Cardiac muscle cell (in vitro differentiated cells and primary cell): Measurements from ENCODE around the gene GPA33. TPM values are rescaled to one million over a fixed set of nuclear protein-coding genes. Genes with fewer than 3 reads are reported as not detected.

Source experiments
- DNase-seq, 2 donors: peaks; one replicate each; pipeline versions ENCODE4 v3.0.0 to v3.0.0-alpha.2; 2010 to 2017; ENCODE audit warnings: low read depth in 1 of 2, low spot score in 1 of 2
- H3K27ac ChIP-seq: fragments of 200-600 bp; sonication (generic); 2 replicates; pipeline ENCODE4 v1.5.1; 2016
- H3K27me3 ChIP-seq: fragments of 200-600 bp; sonication (generic); 2 replicates; pipeline ENCODE4 v1.6.0; 2016; ENCODE audit warnings: control low read depth
- H3K36me3 ChIP-seq: fragments of 200-600 bp; sonication (generic); 2 replicates; pipeline ENCODE4 v1.5.1; 2016; ENCODE audit warnings: control low read depth
- H3K4me1 ChIP-seq: fragments of 200-600 bp; sonication (generic); 2 replicates; pipeline ENCODE4 v1.8.1; 2017; ENCODE audit warnings: low read depth, mild to moderate bottlenecking, mixed run types
- H3K4me3 ChIP-seq: fragments of 200-600 bp; sonication (generic); 2 replicates; pipeline ENCODE4 v1.5.1; 2016; ENCODE audit warnings: mild to moderate bottlenecking
- H3K9me3 ChIP-seq: fragments of 200-600 bp; sonication (generic); 2 replicates; pipeline ENCODE4 v1.5.1; 2017; ENCODE audit warnings: low read depth, mild to moderate bottlenecking, control low read depth
- CTCF ChIP-seq: IDR thresholded peaks from 2 replicates; pipeline ENCODE4 v1.5.1; 2012; ENCODE audit warnings: low read depth, mild to moderate bottlenecking, low read length
- polyA plus RNA-seq: library from polyadenylated mRNA; unstranded; fragments of >200 nt; fragmentation: Nextera tagmentation; extraction: Ambion mirVana; gene quantifications from 2 replicates; pipeline ENCODE4 v1.2.1, GENCODE V29; 2016
- total RNA-seq: library from RNA; depleted of rRNA; stranded (reverse); fragments of >200 nt; gene quantifications from 2 replicates; pipeline ENCODE4 v1.2.3, GENCODE V29; 2016

Gene GPA33
- total and polyA plus RNA-seq, 2 experiments from 2014 or later, result 0.35 to 0.69 TPM

- no peak for DNase-seq
- no peaks in the 10 kb centered on the region for H3K9me3 ChIP-seq
- TF ChIP-seq CTCF, result no peak
- H3K4me3 ChIP-seq, result no peak overlapping the region
- peaks cover 22% of the 10 kb centered on the region for H3K36me3 ChIP-seq
- H3K27ac ChIP-seq, result no peak overlapping the region
- H3K27me3 ChIP-seq, result no peaks in the 10 kb centered on the region
- peaks cover 5% of the 10 kb centered on the region for H3K4me1 ChIP-seq
Observed at GRCh38 chr1:167127661-167128060, 37.5 kb upstream of the GPA33 start.

- no peak overlapping the region for H3K27ac ChIP-seq
- H3K4me3 ChIP-seq, result no peak overlapping the region
- no peak for DNase-seq
- no peaks in the 10 kb centered on the region for H3K9me3 ChIP-seq
- H3K4me1 ChIP-seq, result peaks cover 5% of the 10 kb centered on the region
- peaks cover 23% of the 10 kb centered on the region for H3K36me3 ChIP-seq
- no peak for TF ChIP-seq CTCF
- no peaks in the 10 kb centered on the region for H3K27me3 ChIP-seq
Observed at GRCh38 chr1:167127236-167127635, 37.1 kb upstream of the GPA33 start.

GRCh38 chr1:167126811-167127210 lies 36.6 kb upstream of the GPA33 start:
- Histone ChIP-seq H3K27me3 (no peaks in the 10 kb centered on the region), H3K9me3 (no peaks in the 10 kb centered on the region), H3K27ac (no peak overlapping the region), H3K36me3 (peaks cover 23% of the 10 kb centered on the region), H3K4me1 (peaks cover 5% of the 10 kb centered on the region), H3K4me3 (no peak overlapping the region)
- no peak for TF ChIP-seq CTCF
- no peak for DNase-seq

- no peak for TF ChIP-seq CTCF
- Histone ChIP-seq H3K36me3 (peaks cover 23% of the 10 kb centered on the region), H3K4me3 (no peak overlapping the region), H3K9me3 (no peaks in the 10 kb centered on the region), H3K4me1 (peaks cover 5% of the 10 kb centered on the region), H3K27ac (no peak overlapping the region), H3K27me3 (no peaks in the 10 kb centered on the region)
- no peak for DNase-seq
Observed at GRCh38 chr1:167126317-167126716, 36.1 kb upstream of the GPA33 start.

GRCh38 chr1:167122568-167122967 lies 32.4 kb upstream of the GPA33 start:
- Histone ChIP-seq H3K4me3 (no peak overlapping the region), H3K36me3 (peaks cover 40% of the 10 kb centered on the region), H3K27me3 (no peaks in the 10 kb centered on the region), H3K9me3 (no peaks in the 10 kb centered on the region), H3K4me1 (no peaks in the 10 kb centered on the region), H3K27ac (no peak overlapping the region)
- DNase-seq, result no peak
- no peak for TF ChIP-seq CTCF

GRCh38 chr1:167122121-167122480 lies 31.9 kb upstream of the GPA33 start:
- Histone ChIP-seq H3K9me3 (no peaks in the 10 kb centered on the region), H3K4me1 (no peaks in the 10 kb centered on the region), H3K4me3 (no peak overlapping the region), H3K27me3 (no peaks in the 10 kb centered on the region), H3K36me3 (peaks cover 39% of the 10 kb centered on the region), H3K27ac (no peak overlapping the region)
- TF ChIP-seq CTCF, result no peak
- no peak for DNase-seq
